Head of caudate nucleus (tissue), 42 donors: ENCODE results near the gene CPSF4L.
"Not testable (repeated sequence)": the region's sequence is repeated elsewhere in the genome, so short reads cannot be mapped to it uniquely, and the experiment has no call there.

Source experiments
- DNase-seq, 42 donors: peaks; one replicate each; pipeline versions ENCODE4 v3.0.0 to v3.0.0-alpha.2; 2020 to 2021; ENCODE audit warnings: mixed read lengths in 7 of 42
- intact Hi-C: fragments of 100-400 bp; cut with DNase I; formaldehyde crosslinking; loops from one replicate; pipeline ENCODE4 v1.15.0; 2022

CPSF4L gene, protein sequence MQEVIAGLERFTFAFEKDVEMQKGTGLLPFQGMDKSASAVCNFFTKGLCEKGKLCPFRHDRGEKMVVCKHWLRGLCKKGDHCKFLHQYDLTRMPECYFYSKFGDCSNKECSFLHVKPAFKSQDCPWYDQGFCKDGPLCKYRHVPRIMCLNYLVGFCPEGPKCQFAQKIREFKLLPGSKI

DNA sequence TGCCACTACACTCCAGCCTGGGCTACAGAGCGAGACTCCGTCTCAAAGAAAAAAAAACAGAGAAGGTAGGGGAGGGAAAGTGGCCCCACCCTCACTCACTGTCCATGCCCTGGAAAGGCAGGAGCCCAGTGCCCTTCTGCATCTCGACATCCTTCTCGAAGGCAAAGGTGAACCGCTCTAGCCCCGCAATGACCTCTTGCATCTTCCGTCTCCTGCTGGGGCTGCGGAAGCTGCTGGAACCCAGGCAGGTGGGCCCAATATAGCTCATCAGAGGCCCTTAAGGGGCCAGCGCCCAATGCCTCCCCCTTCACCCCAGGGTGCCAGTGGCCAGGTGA, at the start of gene CPSF4L:
Gene CPSF4L (minus strand): TSS at position 264 of the 335 bp plus-strand sequence. CDS start 62 bp downstream, at position 202.
- intact Hi-C loops: no loop called here
- DNase-seq: peak in 1 of 42 donors; percentile 23

DNA sequence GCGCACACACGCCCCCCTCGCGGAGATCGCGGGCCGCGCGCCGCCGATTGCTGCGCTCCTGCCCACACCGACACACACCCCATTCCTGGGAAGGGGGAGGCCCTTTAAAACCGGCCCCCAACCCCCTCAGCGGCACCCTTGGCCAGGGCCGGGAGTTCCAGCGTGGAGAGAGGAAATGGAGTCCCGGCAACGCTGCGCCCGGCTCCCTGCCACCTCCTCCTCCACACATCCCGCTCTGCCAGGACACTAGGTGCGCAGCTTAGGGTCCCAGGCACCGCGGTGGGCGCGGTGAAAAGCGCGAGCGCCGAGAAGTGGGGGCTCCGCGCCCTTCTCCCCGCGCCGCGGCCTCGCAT, 49.7 kb upstream of the CPSF4L start:
- intact Hi-C loops: loop anchor here (2.0 kb wide), 1 partner anchor 31 kb away; no protein-coding TSS in a partner anchor
- DNase-seq: peak in 4 of 42 donors; percentile 20 to 51 (median 31)

DNA sequence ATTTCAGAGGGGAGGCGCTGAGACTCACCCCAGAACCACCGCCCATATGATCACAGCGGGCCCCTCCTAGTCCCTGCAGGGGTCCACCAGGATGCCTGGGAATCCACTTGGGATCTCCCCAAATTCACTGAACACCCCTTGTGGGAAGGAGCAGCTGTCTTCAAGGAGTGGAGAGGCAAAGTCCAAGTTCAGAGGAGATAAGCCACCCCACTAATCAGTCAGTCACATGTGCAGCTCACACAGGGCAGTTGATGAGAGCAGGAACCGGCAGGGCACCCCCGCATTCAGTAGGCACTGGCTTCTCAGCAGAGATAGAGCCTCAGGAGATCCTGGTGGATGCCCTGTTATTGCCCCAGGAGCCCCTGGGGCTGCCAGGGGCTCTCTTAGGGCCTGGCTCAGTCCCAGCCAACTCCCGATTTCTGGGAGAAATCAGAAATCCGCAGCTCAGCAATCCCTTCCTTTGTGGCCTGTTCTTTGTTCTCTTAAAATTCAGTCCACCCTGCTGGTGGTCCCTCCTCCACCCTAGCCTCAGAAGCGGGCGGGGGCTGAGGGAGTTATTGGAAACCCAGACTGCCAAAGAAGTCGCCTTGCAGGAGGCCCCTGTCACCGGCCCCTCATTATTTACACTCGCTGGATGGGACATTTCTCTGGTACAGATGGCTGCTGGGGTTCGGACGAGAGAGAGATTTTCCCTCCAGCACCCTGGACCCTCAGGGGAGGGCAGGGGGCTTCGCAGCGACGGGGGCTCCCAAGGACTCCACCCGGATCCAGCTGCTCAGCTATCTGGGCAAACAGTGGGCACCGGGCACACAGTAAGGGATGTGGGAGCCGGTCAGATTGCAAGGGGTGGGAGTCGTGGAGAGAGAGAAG, 48.3 kb upstream of the CPSF4L start:
- peak in 2 of 42 donors; percentile 5 to 46 for DNase-seq
- intact Hi-C loops: loop anchor here (2.0 kb wide), 1 partner anchor 33 kb away; no protein-coding TSS in a partner anchor

- intact Hi-C loops, DNase-seq: not testable (repeated sequence)
These were observed 47.3 kb upstream of the CPSF4L start for GRCh38 chr17:73308959-73309358.

DNA sequence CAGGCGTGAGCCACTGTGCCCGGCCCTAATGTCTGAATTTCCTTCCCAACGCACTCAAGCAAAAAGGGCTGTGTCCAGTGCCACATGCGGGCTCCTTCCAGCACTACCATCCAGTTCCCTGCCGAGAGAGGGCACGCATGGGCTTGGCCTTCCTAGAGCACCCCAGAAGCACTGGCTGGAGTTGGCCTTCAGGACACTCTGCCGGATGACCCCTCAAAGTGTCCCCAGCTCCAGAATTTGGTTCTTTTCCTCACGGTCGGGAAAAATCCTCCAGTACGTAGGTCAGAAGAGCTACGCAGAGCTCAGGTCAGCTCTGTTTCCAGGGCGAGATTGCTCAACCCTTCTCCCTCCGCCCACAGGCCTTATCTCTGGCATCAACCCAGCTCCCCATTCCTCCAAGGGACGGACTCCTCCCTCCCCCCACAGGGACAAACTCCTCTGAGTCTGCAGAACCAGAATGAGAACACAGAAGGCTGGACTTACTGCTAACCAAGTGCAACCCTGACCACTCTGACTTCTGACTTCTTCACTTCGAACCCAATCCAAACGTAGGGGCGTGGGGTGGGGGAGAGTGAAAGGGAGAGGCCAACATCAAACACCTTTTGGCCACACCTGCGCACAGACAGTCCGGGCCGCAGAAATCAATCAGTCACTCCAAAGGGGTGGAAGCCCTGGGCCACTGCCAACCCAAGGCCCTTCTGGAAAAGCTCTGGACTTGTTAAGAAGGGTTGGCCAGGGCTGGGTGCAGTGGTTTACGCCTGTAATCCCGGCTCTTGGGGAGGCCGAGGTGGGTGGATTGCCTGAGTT, 46.5 kb upstream of the CPSF4L start:
- peak in 1 of 42 donors; percentile 21 for DNase-seq
- intact Hi-C loops: no loop called here

DNA sequence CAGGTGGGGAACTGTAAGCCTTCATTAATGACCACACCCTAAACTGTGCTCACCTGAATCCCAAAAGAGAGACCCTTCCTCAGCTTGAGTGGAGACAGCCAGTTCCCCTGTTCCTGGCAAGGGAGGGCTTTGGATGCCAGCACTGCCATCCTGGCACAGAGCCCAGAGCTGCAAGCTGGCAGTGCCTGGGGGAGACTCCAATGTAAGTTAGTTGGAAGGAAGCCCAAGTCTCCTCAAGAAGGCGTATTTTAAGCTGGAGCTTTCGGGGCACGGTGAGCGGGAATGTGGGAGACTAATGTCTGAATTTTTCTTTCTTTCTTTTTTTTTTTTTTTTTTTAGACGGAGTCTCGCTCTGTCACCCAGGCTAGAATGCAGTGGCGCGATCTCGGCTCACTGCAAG, 45.5 kb upstream of the CPSF4L start:
- peak in 28 of 42 donors; percentile 26 to 73 (median 54) for DNase-seq
- intact Hi-C loops: no loop called here

GRCh38 chr17:73305845-73306836, 44.5 kb upstream of the CPSF4L start:
- intact Hi-C loops: no loop called here
- no peak for DNase-seq

DNA sequence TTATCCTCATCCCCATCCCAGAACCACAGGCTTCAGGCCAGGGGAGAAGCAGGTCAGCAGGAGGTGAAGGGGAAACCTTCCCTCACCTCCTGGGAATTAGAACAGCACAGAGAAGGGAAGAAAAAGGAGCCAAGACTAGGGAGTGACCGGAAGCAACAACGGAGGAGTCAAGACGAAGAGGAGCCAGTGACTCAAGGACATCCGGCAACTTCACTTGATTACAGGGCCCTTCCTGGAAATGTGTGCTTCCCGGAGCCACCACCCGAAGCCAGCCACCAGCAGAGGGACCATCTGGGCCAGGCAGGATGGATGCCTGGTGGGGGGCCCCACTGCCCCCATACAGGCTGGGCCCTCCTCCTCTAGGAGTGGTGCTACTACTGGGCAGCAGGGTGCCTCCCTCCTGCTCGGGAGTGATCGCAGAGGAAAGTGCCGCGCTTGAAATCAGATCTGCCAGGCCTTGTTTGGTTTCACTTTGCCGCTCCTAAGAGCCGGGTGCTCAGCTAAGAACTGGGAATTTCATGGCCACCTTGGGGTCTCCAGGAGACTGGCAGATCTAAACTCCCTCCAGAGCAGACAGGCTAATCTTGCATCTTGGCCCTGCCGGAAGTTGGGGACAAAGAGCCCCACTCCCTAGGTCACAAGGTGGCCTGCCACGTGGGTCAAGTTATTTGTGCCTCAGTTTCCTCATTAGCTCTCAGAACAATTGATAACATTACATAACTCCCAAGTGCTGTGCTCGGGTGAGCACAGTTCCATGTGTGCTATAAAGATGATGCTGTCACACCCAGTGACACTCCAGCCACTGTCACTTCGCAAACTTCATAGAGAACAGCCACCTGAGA, 43.5 kb upstream of the CPSF4L start:
- intact Hi-C loops: no loop called here
- DNase-seq: peak in 12 of 42 donors; percentile 23 to 74 (median 48)

DNA sequence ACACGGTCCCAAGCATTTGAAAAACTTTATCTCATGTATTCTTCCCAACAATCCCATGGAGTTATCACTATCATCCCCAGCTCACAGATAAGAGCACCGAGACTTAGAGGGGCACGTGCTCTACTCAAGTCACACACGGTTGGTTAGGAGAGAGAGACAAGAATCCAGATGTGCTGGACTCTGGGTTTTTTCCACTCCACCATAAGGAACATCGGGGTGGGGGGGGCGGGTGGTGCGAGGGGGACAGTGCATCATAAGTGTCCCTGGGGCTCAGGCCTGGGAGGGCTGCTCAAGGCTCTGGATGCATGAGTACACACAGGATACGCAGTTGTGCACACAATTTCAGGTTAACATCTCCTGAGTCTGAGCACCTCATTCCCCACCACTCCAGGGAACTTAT, 42.8 kb upstream of the CPSF4L start:
- no peak for DNase-seq
- intact Hi-C loops: no loop called here

- DNase-seq: no peak
These were observed 40.5 kb upstream of the CPSF4L start for GRCh38 chr17:73302189-73302588.

DNA sequence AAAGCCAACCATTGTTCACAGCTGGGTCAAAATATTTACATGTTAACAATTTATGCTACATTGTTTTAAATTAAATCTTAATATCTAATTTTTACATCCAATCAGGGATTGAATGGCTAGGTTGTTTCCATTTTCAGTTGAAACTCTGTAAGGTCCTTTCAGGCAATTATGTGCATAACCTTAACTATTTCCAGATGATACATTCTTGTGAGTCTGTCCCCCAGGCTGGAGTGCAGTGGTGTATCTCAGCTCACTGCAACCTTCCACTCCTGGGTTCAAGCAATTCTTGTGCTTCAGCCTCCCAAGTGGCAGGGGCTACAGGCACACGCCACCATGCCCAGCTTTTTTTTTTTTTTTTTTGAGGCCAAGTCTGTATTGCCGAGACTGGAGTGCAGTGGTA, 39.7 kb upstream of the CPSF4L start:
- no peak for DNase-seq
- intact Hi-C loops: no loop called here

More at GRCh38 chr17:73302189-73302588, 40.5 kb upstream of the CPSF4L start:
- intact Hi-C loops: no loop called here

- intact Hi-C loops: no loop called here
- no peak for DNase-seq
These were observed 38.7 kb upstream of the CPSF4L start for GRCh38 chr17:73300392-73300791.

DNA sequence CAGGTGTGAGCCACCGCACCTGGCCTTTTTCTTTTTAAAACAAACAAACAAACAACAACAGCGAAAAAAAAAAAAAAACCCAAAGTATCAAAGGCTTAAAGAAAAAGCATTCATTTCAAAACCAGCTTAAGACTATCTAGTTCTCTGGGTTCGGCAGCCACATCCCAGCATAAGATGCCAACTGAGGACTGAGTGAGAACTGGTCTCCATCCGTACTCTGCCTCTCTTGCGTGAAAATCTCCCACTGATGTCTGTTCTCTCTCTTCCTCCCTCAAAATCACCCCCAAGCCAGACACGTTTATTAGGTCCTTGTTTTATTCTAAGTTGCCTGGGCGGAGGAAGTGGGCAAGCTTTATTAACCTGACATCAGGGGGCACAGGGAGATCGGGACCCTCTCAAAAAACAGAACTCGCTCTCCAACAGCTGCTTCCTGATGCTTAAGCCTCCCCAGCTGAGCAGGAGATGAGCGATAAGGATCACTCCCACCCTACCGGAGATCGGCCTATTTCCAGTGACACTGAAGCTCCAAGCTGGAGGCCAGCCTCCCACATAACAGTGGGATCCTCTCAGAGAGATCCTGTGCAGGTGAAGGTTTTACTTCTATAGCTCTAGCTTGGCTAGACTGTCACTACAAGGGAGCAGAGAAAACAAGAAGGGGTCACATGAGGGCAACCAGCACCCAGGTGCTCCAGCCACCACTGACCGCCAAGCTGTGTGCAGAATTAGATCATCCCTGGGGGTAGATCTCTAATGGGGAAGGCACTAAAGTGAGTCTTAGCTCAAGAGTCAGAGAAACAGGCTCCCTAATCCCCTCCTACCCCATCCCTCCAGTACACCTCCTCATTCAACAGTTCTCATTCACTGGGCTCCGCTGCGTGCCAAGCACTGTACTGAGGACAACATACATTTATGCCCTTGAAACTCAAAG, 36.5 kb upstream of the CPSF4L start:
- intact Hi-C loops: no loop called here
- no peak for DNase-seq

- DNase-seq: peak in 9 of 42 donors; percentile 22 to 81 (median 43)
These were observed 31.8 kb upstream of the CPSF4L start for GRCh38 chr17:73293480-73293911.

GRCh38 chr17:73293031-73293430, 31.4 kb upstream of the CPSF4L start:
- no peak for DNase-seq
- intact Hi-C loops: no loop called here

More at GRCh38 chr17:73293480-73293911, 31.8 kb upstream of the CPSF4L start:
- intact Hi-C loops: no loop called here

GRCh38 chr17:73292031-73292531, 30.4 kb upstream of the CPSF4L start:
- peak in 28 of 42 donors; percentile 21 to 81 (median 57) for DNase-seq
- intact Hi-C loops: no loop called here
